Epithelial cell of prostate (primary cell): ENCODE data around the gene ZNF814.
"Not testable (repeated sequence)": the region's sequence is repeated elsewhere in the genome, so short reads cannot be mapped to it uniquely, and the experiment has no call there.

ENCODE experiments used
- DNase-seq: peaks from one replicate; pipeline ENCODE4 v3.0.0-alpha.2; 2011; ENCODE audit warnings: low read depth, low spot score
- H3K27ac ChIP-seq: fragments of 450-650 bp; 2 replicates; pipeline ENCODE4 v1.5.1; 2017; ENCODE audit warnings: mild to moderate bottlenecking

The ZNF814 gene

GRCh38 chr19:57819475-57820148 is 69.2 kb downstream of the ZNF814 start:
- DNase-seq = peak; percentile 72
- peak overlapping the region; percentile 61 for H3K27ac ChIP-seq

- H3K27ac ChIP-seq = peak overlapping the region; percentile 61
- no peak for DNase-seq
Measured at GRCh38 chr19:57818378-57818777, 70.5 kb downstream of the ZNF814 start.

- DNase-seq = no peak
- no peak overlapping the region for H3K27ac ChIP-seq
Measured at GRCh38 chr19:57817976-57818375, 70.9 kb downstream of the ZNF814 start.

- no peak overlapping the region for H3K27ac ChIP-seq
- DNase-seq = no peak
Measured at GRCh38 chr19:57816652-57817051, 72.2 kb downstream of the ZNF814 start.

- no peak overlapping the region for H3K27ac ChIP-seq
- DNase-seq = no peak
Measured at GRCh38 chr19:57815247-57816075, 73.4 kb downstream of the ZNF814 start.

GRCh38 chr19:57814505-57815246 is 74.2 kb downstream of the ZNF814 start, which contains the start of gene ZNF552:
TSS of gene ZNF552 (minus strand) at chr19:57814913. CDS start at chr19:57814743, 170 bp downstream.
- DNase-seq = peak; percentile 64
- H3K27ac ChIP-seq = peak within 1 kb of the TSS; percentile 65

- DNase-seq = no peak
- H3K27ac ChIP-seq = peak overlapping the region; percentile 65
Measured at GRCh38 chr19:57813919-57814504, 74.8 kb downstream of the ZNF814 start.

GRCh38 chr19:57812975-57813820 is 75.6 kb downstream of the ZNF814 start:
- not testable (repeated sequence) for DNase-seq
- H3K27ac ChIP-seq = peak overlapping the region; percentile 65

- DNase-seq = no peak
- H3K27ac ChIP-seq = peak overlapping the region; percentile 65
Measured at GRCh38 chr19:57812226-57812625, 76.6 kb downstream of the ZNF814 start.

GRCh38 chr19:57810410-57811295 is 78.2 kb downstream of the ZNF814 start:
- H3K27ac ChIP-seq = not testable (repeated sequence)

GRCh38 chr19:57807541-57807940 is 81.3 kb downstream of the ZNF814 start:
- peak overlapping the region; percentile 94 for H3K27ac ChIP-seq
- no peak for DNase-seq

More at GRCh38 chr19:57810410-57811295, 78.2 kb downstream of the ZNF814 start:
- not testable (repeated sequence) for DNase-seq

- H3K27ac ChIP-seq = peak overlapping the region; percentile 94
- no peak for DNase-seq
Measured at GRCh38 chr19:57803594-57804325, 85.1 kb downstream of the ZNF814 start.

GRCh38 chr19:57803265-57803593 is 85.6 kb downstream of the ZNF814 start:
- DNase-seq = no peak
- peak overlapping the region; percentile 94 for H3K27ac ChIP-seq

GRCh38 chr19:57802269-57802668 is 86.6 kb downstream of the ZNF814 start:
- DNase-seq = no peak
- H3K27ac ChIP-seq = peak overlapping the region; percentile 94

GRCh38 chr19:57800696-57801095 is 88.1 kb downstream of the ZNF814 start:
- DNase-seq = no peak
- H3K27ac ChIP-seq = peak overlapping the region; percentile 94
